Karpas-422 (cell line): Measurements from ENCODE around the gene DHX57. TPM values are rescaled to one million over a fixed set of nuclear protein-coding genes. Genes with fewer than 3 reads are reported as not detected.

Experiments used
- small RNA-seq: library from RNA; depleted of rRNA; stranded (forward); fragments of <200 nt; gene quantifications from one replicate; pipeline ENCODE3, GENCODE V24; 2014
- total RNA-seq: library from RNA; depleted of rRNA; stranded (reverse); fragments of >200 nt; shearing (Covaris generic); gene quantifications from 2 replicates; pipeline ENCODE4 v1.2.3, GENCODE V29; 2014; ENCODE audit warnings: low replicate concordance; rRNA removed

The DHX57 gene
- total RNA-seq, 1 experiment from 2014 or later, result 21.4 TPM

Small RNA genes within 50 kb of the gene (small RNA-seq; reads per million reads assigned to genes)
- gene RNU6-851P, result not detected

Other genes with a start within 250 kb of the DHX57 start
- 11.7 and 11.9 TPM in 2 replicates for gene GALM, start 209.8 kb downstream of the DHX57 start, total RNA-seq
- 154 and 176 TPM in 2 replicates for gene SRSF7, start 124.6 kb downstream of the DHX57 start, total RNA-seq
- 16.2 and 20.1 TPM in 2 replicates for gene GEMIN6, start 97.7 kb downstream of the DHX57 start, total RNA-seq
- 13.5 and 16.7 TPM in 2 replicates for gene MORN2, start within 50 bp of the DHX57 start, total RNA-seq
- gene ARHGEF33, start 13.9 kb upstream of the DHX57 start, total RNA-seq, result 0.18 TPM in 1 of 2 replicates, not detected in the other
- 34.6 and 91.7 TPM in 2 replicates for gene SOS1, start 245.1 kb upstream of the DHX57 start, total RNA-seq